Endothelial cell of umbilical vein (primary cell): Measurements from ENCODE around the gene ITPKB. TPM values are rescaled to one million over a fixed set of nuclear protein-coding genes. Genes with fewer than 3 reads are reported as not detected.
A peak's percentile ranks its signal among the peaks of the same experiment; 100 is the strongest.

Source experiments
- BruUV-seq: library from RNA; stranded (reverse); fragments of 400-500 nt; replicated peaks from 2 replicates; lab custom pipeline; 2021; lab: Mats Ljungman, UMichigan
- CTCF ChIA-PET: fragments of 300-600, 350-600 bp; sonication (Branson Sonifier 250); formaldehyde crosslinking; loops from one replicate; lab custom pipeline; 2021; ENCODE audit warnings: antibody characterized with exemption, inconsistent platforms; lab: Charles Lee
- POLR2A ChIA-PET: fragments of 300-600, 350-600 bp; sonication (Branson Sonifier 250); formaldehyde crosslinking; loops from one replicate; lab custom pipeline; 2021; ENCODE audit warnings: antibody characterized with exemption, inconsistent platforms; lab: Charles Lee
- DNase-seq: peaks from one replicate; pipeline ENCODE4 v3.0.0-alpha.2; 2011; ENCODE audit warnings: low read depth, low spot score
- FAIRE-seq: peaks from 2 replicates; lab custom pipeline; 2011; peaks lifted over from hg19 to GRCh38; lab: Jason Lieb, UNC
- H2AFZ ChIP-seq: 2 replicates; pipeline ENCODE4 v1.6.0; 2012; ENCODE audit warnings: low read depth, low read length, control low read depth, inconsistent platforms
- H3K27ac ChIP-seq: 2 replicates; pipeline ENCODE4 v1.5.1; 2011; ENCODE audit warnings: low read depth, mild to moderate bottlenecking, control low read depth, low read length, moderate library complexity; ENCODE audit not compliant: insufficient read depth
- H3K27me3 ChIP-seq, 2 experiments: 2 replicates each; pipeline versions ENCODE4 v1.6.0 to v1.6.1; 2011; ENCODE audit warnings: low read length in 2 of 2, mixed read lengths in 1 of 2; ENCODE audit not compliant: control insufficient read depth in 2 of 2, insufficient read depth in 2 of 2
- H3K36me3 ChIP-seq, 2 experiments: 2 replicates in 1 of 2; 3 replicates in 1 of 2; pipeline ENCODE4 v1.5.1; 2011; ENCODE audit warnings: low read length in 2 of 2, mild to moderate bottlenecking in 1 of 2, moderate library complexity in 1 of 2; ENCODE audit not compliant: control insufficient read depth in 2 of 2, insufficient read depth in 2 of 2; ENCODE audit errors: extremely low read depth in 1 of 2
- H3K4me1 ChIP-seq: 3 replicates; pipeline ENCODE4 v1.5.1; 2011; ENCODE audit warnings: mild to moderate bottlenecking, low read length; ENCODE audit not compliant: control insufficient read depth, insufficient read depth; ENCODE audit errors: extremely low read depth
- H3K4me2 ChIP-seq: 2 replicates; pipeline ENCODE4 v1.6.1; 2011; ENCODE audit warnings: low read length, control low read depth, mixed read lengths; ENCODE audit not compliant: insufficient read depth
- H3K4me3 ChIP-seq, 3 experiments: fragments of 200-600 bp in 1 of 3; sonication (generic), shearing (Covaris generic) in 1 of 3; replicated peaks in 1 of 3; 2 replicates each; pipeline ENCODE4 v1.5.1; 2011 to 2016; ENCODE audit warnings: control low read depth in 3 of 3, low read length in 3 of 3, mild to moderate bottlenecking in 2 of 3, inconsistent platforms in 1 of 3, low read depth in 1 of 3, moderate library complexity in 1 of 3; ENCODE audit not compliant: insufficient read depth in 1 of 3
- H3K79me2 ChIP-seq: 2 replicates; pipeline ENCODE4 v1.6.0; 2012; ENCODE audit warnings: low read length, inconsistent platforms; ENCODE audit not compliant: control insufficient read depth, insufficient read depth
- H3K9ac ChIP-seq: replicated peaks from 2 replicates; pipeline ENCODE3; 2011; ENCODE audit warnings: low read length, control low read depth; ENCODE audit not compliant: insufficient read depth; ENCODE audit errors: extremely low read depth
- H3K9me1 ChIP-seq: replicated peaks from 3 replicates; pipeline ENCODE4 v1.6.0; 2011; ENCODE audit warnings: mild to moderate bottlenecking, low read length; ENCODE audit not compliant: control insufficient read depth, insufficient read depth; ENCODE audit errors: extremely low read depth
- H3K9me3 ChIP-seq: replicated peaks from 2 replicates; pipeline ENCODE4 v1.5.1; 2012; ENCODE audit warnings: low read length, inconsistent platforms; ENCODE audit not compliant: control insufficient read depth, insufficient read depth
- H4K20me1 ChIP-seq: replicated peaks from 2 replicates; pipeline ENCODE3; 2011; ENCODE audit warnings: mild to moderate bottlenecking, low read length; ENCODE audit not compliant: control insufficient read depth, insufficient read depth; ENCODE audit errors: extremely low read depth
- CTCF ChIP-seq, 2 donors: IDR thresholded peaks; 1 replicate in 1 of 2; 2 replicates in 1 of 2; pipeline ENCODE4 v1.5.1; 2011; ENCODE audit warnings: low read length in 2 of 2, mild to moderate bottlenecking in 2 of 2, moderate library complexity in 2 of 2, control low read depth in 1 of 2, inconsistent platforms in 1 of 2, low read depth in 1 of 2; ENCODE audit not compliant: insufficient read depth in 1 of 2; ENCODE audit errors: extremely low read depth in 1 of 2
- EZH2 ChIP-seq: IDR thresholded peaks from 2 replicates; pipeline ENCODE4 v1.6.1; 2012; ENCODE audit warnings: borderline replicate concordance, low read depth, mild to moderate bottlenecking, moderate library complexity, low read length, inconsistent platforms; ENCODE audit not compliant: severe bottlenecking
- FOS ChIP-seq: IDR thresholded peaks from 2 replicates; pipeline ENCODE4 v1.6.1; 2011; ENCODE audit warnings: mild to moderate bottlenecking, low read length, moderate library complexity, borderline replicate concordance; ENCODE audit not compliant: insufficient read depth
- GATA2 ChIP-seq: IDR thresholded peaks from 2 replicates; pipeline ENCODE4 v1.7.0; 2011; ENCODE audit warnings: low read depth, mild to moderate bottlenecking, moderate library complexity, mixed read lengths, low read length; ENCODE audit not compliant: insufficient read length, insufficient read depth
- JUN ChIP-seq: IDR thresholded peaks from 2 replicates; pipeline ENCODE4 v1.6.1; 2011; ENCODE audit warnings: borderline replicate concordance, low read depth; ENCODE audit not compliant: insufficient read length, insufficient read depth
- MAX ChIP-seq: IDR thresholded peaks from 2 replicates; pipeline ENCODE4 v1.6.1; 2011; ENCODE audit not compliant: insufficient read depth, insufficient read length
- MYC ChIP-seq: IDR thresholded peaks from one replicate; pipeline ENCODE4 v1.6.1; 2011; ENCODE audit warnings: mild to moderate bottlenecking, low read depth, low read length
- POLR2A ChIP-seq: IDR thresholded peaks from 2 replicates; pipeline ENCODE4 v1.6.1; 2012; ENCODE audit warnings: low read depth, mild to moderate bottlenecking, control low read depth, low read length
- POLR2AphosphoS5 ChIP-seq: IDR thresholded peaks from 2 replicates; pipeline ENCODE4 v1.6.1; 2012; ENCODE audit warnings: low read depth, mild to moderate bottlenecking, control low read depth, low read length, moderate library complexity; ENCODE audit not compliant: insufficient read depth
- dilution Hi-C: fragments of 300-500 bp; cut with MboI; formaldehyde crosslinking; loops from one replicate; pipeline ENCODE4 v1.15.0; 2019; ENCODE audit warnings: low sequenced_read_pairs; ENCODE audit not compliant: extremely low pct_ligation_motif_present
- intact Hi-C: fragments of 100-400 bp; cut with micrococcal nuclease; formaldehyde crosslinking; loops from one replicate; pipeline ENCODE4 v1.10.0; 2022
- polyA plus RNA-seq, 4 experiments: library from polyadenylated mRNA; depleted of rRNA in 3 of 4; stranded (reverse) in 3 of 4; unstranded in 1 of 4; fragments of >200 nt; gene quantifications; 2 replicates each; pipeline versions ENCODE4 v1.2.1 to v1.2.3, GENCODE V29; 2011 to 2012; ENCODE audit warnings: missing spikeins in 1 of 4
- total RNA-seq: library from RNA; stranded (reverse); gene quantifications from 2 replicates; pipeline ENCODE4 v1.2.3, GENCODE V29; 2021

ITPKB gene
- total and polyA plus RNA-seq, 2 donors (not counting 3 experiments of a cell fraction or from before 2014, with no cell fraction given) = 7.7 to 34.8 TPM

- no peaks in the 10 kb centered on the region for H3K79me2 ChIP-seq
- no peaks in the 10 kb centered on the region for H4K20me1 ChIP-seq
- BruUV-seq = no TSS peak
- no peaks in the 10 kb centered on the region for H3K9me3 ChIP-seq
- dilution Hi-C loops = no loop called here
- FAIRE-seq = no peak
- H3K27ac ChIP-seq = no peak overlapping the region
- H3K4me1 ChIP-seq = peaks cover 12% of the 10 kb centered on the region
- ChIA-PET POLR2A (interaction anchor here (0.7 kb wide), 1 partner anchor 13 kb away, joined by 3 read pairs; no protein-coding TSS in a partner anchor), CTCF (interaction anchor here (1.1 to 3.5 kb wide), 8 partner anchors 11 to 797 kb away, joined by 4 to 31 read pairs (median 4); partner anchors contain the start of gene ITPKB)
- no peak overlapping the region for H2AFZ ChIP-seq
- peak in 1 of 2 donors; percentile 38 for TF ChIP-seq CTCF (IDR thresholded peaks at IDR 0.05; ENCODE audit: extremely low read depth in 1 of 2, insufficient read depth in 1 of 2, low read depth in 1 of 2, low read length in 2 of 2)
- TF ChIP-seq FOS = no peak
- H3K4me2 ChIP-seq = no peak overlapping the region
- intact Hi-C loops = loop anchor here (1.0 kb wide), 3 partner anchors 15 to 179 kb away; no protein-coding TSS in a partner anchor
- peaks cover 0 to 23% of the 10 kb centered on the region in 2 experiments for H3K36me3 ChIP-seq
- no peak overlapping the region for H3K4me3 ChIP-seq
- no peak overlapping the region for H3K9ac ChIP-seq
- no peaks in the 10 kb centered on the region for H3K27me3 ChIP-seq
- H3K9me1 ChIP-seq = no peaks in the 10 kb centered on the region
- peak; percentile 68 for DNase-seq
Observed at GRCh38 chr1:226649780-226650179, 89.3 kb downstream of the ITPKB start.

GRCh38 chr1:226649244-226649643, 89.8 kb downstream of the ITPKB start:
- no peak overlapping the region for H2AFZ ChIP-seq
- H3K9me1 ChIP-seq = no peaks in the 10 kb centered on the region
- ChIA-PET CTCF (interaction anchor here (1.1 to 3.5 kb wide), 8 partner anchors 11 to 798 kb away, joined by 4 to 31 read pairs (median 4); partner anchors contain the start of gene ITPKB), POLR2A (interaction anchor here (0.7 kb wide), 1 partner anchor 12 kb away, joined by 3 read pairs; no protein-coding TSS in a partner anchor)
- dilution Hi-C loops = no loop called here
- no peaks in the 10 kb centered on the region for H3K27me3 ChIP-seq
- DNase-seq (no peak), FAIRE-seq (no peak)
- no peak overlapping the region for H3K4me3 ChIP-seq
- H3K36me3 ChIP-seq = peaks cover 0 to 23% of the 10 kb centered on the region in 2 experiments
- peaks cover 12% of the 10 kb centered on the region for H3K4me1 ChIP-seq
- H3K9ac ChIP-seq = no peak overlapping the region
- no peak overlapping the region for H3K4me2 ChIP-seq
- no peak for TF ChIP-seq POLR2AphosphoS5
- TF ChIP-seq FOS = no peak
- TF ChIP-seq EZH2 = no peak
- TF ChIP-seq JUN = no peak
- no peak for TF ChIP-seq GATA2
- TF ChIP-seq MYC = no peak
- no peak for TF ChIP-seq MAX
- TF ChIP-seq CTCF (IDR thresholded peaks at IDR 0.05; ENCODE audit: extremely low read depth in 1 of 2, insufficient read depth in 1 of 2, low read depth in 1 of 2, low read length in 2 of 2) = no peak
- no peak for TF ChIP-seq POLR2A
- H4K20me1 ChIP-seq = no peaks in the 10 kb centered on the region
- BruUV-seq = no TSS peak
- H3K27ac ChIP-seq = no peak overlapping the region
- H3K79me2 ChIP-seq = no peaks in the 10 kb centered on the region
- no peaks in the 10 kb centered on the region for H3K9me3 ChIP-seq
- intact Hi-C loops = no loop called here
